GM06990 (cell line): ENCODE data around the gene DHX58.

Experiments used
- DNase-seq: peaks from one replicate; pipeline ENCODE4 v3.0.0-alpha.2; 2011; ENCODE audit not compliant: insufficient read length; ENCODE audit errors: extremely low read depth
- H3K27me3 ChIP-seq: replicated peaks from 2 replicates; pipeline ENCODE4 v1.6.0; 2011; ENCODE audit warnings: low read length; ENCODE audit not compliant: control insufficient read depth, insufficient read depth
- H3K36me3 ChIP-seq: 2 replicates; pipeline ENCODE4 v1.5.1; 2011; ENCODE audit warnings: low read length; ENCODE audit not compliant: control insufficient read depth, insufficient read depth
- H3K4me3 ChIP-seq: replicated peaks from 2 replicates; pipeline ENCODE4 v1.5.1; 2011; ENCODE audit warnings: low read depth, mild to moderate bottlenecking, control low read depth, low read length
- TF ChIP-seq, protein P1 (sequence below): IDR thresholded peaks from 2 replicates; pipeline ENCODE4 v1.5.1; 2011; ENCODE audit warnings: low read length, control low read depth, mild to moderate bottlenecking, inconsistent platforms; ENCODE audit not compliant: insufficient read depth, poor library complexity, severe bottlenecking

The DHX58 gene

DNA sequence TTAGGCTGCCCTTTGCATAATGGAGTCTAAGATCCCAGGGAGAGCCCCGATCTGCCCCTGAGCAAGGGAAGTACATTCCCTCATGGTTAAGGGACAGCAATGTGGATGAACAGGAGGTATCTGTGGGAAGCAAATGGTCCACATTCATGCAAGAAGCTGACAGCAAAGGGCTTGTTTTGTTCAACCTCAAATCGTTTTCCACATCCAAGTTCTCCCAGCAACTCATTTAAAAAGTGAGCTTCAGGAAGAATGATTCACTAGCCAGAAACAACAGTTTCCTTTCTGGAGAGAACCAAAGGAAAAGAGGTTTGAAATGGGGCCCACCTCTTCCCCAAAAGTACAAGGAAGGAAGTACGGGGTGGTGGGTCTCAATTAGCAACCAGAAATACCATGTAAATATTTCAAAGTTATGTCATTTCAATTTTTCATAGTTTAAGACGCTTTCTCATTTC, 19.5 kb upstream of the DHX58 start:
- Histone ChIP-seq H3K4me3 (no peak overlapping the region), H3K27me3 (no peaks in the 10 kb centered on the region), H3K36me3 (peaks cover 35% of the 10 kb centered on the region)
- TF ChIP-seq, protein P1, sequence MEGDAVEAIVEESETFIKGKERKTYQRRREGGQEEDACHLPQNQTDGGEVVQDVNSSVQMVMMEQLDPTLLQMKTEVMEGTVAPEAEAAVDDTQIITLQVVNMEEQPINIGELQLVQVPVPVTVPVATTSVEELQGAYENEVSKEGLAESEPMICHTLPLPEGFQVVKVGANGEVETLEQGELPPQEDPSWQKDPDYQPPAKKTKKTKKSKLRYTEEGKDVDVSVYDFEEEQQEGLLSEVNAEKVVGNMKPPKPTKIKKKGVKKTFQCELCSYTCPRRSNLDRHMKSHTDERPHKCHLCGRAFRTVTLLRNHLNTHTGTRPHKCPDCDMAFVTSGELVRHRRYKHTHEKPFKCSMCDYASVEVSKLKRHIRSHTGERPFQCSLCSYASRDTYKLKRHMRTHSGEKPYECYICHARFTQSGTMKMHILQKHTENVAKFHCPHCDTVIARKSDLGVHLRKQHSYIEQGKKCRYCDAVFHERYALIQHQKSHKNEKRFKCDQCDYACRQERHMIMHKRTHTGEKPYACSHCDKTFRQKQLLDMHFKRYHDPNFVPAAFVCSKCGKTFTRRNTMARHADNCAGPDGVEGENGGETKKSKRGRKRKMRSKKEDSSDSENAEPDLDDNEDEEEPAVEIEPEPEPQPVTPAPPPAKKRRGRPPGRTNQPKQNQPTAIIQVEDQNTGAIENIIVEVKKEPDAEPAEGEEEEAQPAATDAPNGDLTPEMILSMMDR, result no peak
- no peak for DNase-seq

DNA sequence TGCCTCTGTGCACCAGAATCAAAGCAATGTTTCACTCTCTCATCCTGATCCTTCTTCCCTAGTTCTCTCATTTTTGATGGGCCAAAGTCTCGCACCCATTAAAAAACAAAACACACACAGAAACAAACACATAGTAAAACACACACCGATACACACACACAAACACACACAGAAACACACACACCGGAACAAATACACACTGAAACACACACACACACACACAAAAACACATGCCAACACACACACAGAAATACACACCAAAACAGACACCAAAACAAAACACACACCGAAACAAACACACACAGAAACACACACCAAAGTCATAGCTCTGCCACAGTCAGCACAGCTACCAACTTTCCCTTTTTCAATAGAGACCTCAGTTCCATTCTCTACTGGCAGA, 18.7 kb upstream of the DHX58 start:
- H3K4me3 ChIP-seq, result no peak overlapping the region
- DNase-seq, result no peak
- H3K27me3 ChIP-seq, result no peaks in the 10 kb centered on the region
- H3K36me3 ChIP-seq, result peaks cover 39% of the 10 kb centered on the region
- TF ChIP-seq, protein P1, result no peak

DNA sequence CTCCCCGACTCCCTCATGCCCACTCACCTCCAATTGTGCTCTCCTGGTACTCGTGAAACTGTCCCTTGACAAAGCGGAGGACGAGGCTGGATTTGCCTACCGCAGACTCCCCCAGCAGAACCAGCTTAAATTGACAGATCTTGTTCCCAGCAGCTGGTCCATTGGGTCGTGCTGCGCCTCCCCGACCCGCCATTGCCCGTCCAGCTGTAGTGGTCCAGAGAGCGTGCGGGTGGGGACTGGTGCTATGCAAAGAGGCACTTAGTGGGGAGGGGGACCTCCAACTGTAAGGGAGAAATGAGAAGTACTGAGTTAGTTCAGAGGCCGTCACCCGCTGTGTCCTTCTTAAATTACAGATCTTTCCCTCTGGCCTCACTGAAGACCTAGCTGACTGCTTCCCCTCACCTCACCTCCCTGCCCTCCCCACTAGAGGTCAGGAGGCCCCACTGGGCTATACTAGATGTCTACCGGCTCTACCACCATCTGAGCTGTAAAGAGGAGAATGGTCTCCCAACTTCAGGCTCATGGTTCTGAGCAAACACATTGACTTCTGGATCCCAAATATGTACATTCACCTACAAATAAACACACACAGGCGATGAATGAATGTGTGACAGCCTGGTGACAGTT, 17.9 kb upstream of the DHX58 start:
- Histone ChIP-seq H3K27me3 (no peaks in the 10 kb centered on the region), H3K36me3 (peaks cover 32% of the 10 kb centered on the region), H3K4me3 (no peak overlapping the region)
- TF ChIP-seq, protein P1, result no peak
- DNase-seq, result no peak

DNA sequence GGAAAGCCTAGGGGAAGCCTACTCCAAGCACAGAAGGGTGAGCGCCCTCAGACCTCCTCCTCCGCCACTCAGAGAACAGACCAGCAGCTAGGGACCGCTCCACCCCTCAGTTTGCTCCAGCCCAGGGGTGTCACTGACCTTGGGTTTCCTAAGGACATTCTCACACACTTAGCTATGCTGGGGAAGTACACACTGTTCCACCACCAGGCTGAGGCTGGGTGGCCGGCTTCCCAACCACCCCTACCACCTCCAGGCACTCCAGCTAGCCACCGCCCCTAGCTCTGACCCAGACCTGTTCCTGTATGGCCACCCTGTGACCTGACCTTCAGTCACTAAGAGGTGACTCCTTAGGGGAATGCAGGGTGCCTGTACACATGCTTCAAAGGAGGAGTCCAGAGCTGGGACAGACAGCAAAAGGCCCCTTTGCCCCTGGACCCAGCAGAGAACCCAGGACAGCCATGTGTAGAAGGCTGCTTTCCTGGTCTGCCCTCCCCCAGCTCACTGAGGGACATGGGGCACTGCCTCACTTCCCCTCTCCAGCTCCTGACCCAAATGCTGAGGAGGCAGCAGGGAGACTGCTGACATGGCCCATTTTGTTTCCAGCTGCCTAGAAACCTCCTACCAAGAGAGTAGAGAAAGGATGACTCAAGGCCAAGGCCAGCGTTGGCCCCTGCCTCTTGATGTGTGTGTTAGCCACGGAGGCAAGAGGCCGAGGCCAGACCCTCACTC, 16.8 kb upstream of the DHX58 start:
- TF ChIP-seq, protein P1, result no peak
- DNase-seq, result no peak
- H3K27me3 ChIP-seq, result no peaks in the 10 kb centered on the region
- H3K36me3 ChIP-seq, result peaks cover 35% of the 10 kb centered on the region
- no peak overlapping the region for H3K4me3 ChIP-seq

DNA sequence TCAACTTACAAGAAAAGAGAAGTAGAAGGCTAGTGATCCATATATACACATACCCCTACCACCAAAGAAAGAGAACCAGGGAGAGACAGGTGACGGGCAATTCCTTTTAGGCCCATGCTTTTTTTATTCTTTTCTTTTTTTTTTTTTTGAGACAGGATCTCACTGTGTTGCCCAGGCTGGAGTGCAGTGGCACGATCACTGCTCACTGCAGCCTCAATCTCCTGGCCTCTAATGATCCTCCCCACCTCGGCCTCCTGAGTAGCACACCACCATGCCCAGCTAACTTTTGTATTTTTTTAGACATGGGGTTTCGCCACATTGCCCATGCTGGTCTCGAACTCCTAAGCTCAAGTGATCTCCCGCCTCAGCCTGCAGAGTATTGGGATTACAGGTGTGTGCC, 14.9 kb upstream of the DHX58 start:
- no peak overlapping the region for H3K4me3 ChIP-seq
- H3K36me3 ChIP-seq, result peaks cover 37% of the 10 kb centered on the region
- no peak for DNase-seq
- H3K27me3 ChIP-seq, result no peaks in the 10 kb centered on the region
- TF ChIP-seq, protein P1, result no peak

DNA sequence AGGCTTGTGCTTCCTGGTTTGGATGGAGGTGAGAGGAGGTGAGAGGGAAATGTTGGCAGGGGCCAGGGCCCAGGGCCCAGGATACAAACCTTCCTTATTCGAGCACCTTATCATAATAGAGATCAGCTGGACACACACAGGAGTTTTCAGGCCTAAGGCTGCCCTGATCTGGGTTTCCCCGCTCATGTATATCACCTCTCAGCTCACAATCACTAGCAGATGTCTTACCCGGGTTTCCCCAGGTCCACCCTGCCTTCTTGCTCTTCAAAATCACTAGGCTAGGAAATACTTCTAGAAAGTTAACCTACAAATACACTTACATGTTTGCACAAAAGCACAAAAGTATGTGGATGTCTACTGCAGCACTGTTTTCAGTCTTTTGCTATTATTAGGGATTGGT, 14.3 kb upstream of the DHX58 start:
- no peak for DNase-seq
- TF ChIP-seq, protein P1, result no peak
- no peak overlapping the region for H3K4me3 ChIP-seq
- H3K36me3 ChIP-seq, result peaks cover 37% of the 10 kb centered on the region
- H3K27me3 ChIP-seq, result no peaks in the 10 kb centered on the region
